PC-9 (cell line): Measurements from ENCODE around the gene CD37. TPM values are rescaled to one million over a fixed set of nuclear protein-coding genes. Genes with fewer than 3 reads are reported as not detected.
A peak's percentile ranks its signal among the peaks of the same experiment; 100 is the strongest.
"Not testable (repeated sequence)": the region's sequence is repeated elsewhere in the genome, so short reads cannot be mapped to it uniquely, and the experiment has no call there.

ENCODE experiments used
- BruUV-seq: library from RNA; stranded (reverse); fragments of 400-500 nt; replicated peaks from 2 replicates; lab custom pipeline; 2021; lab: Mats Ljungman, UMichigan
- CTCF ChIA-PET: fragments of 300-600 bp; sonication (Branson Sonifier 250); formaldehyde crosslinking; loops from one replicate; lab custom pipeline; 2022; ENCODE audit warnings: antibody characterized with exemption; lab: Charles Lee
- POLR2A ChIA-PET: fragments of 300-600 bp; sonication (Branson Sonifier 250); formaldehyde crosslinking; loops from one replicate; lab custom pipeline; 2022; ENCODE audit warnings: antibody characterized with exemption; ENCODE audit not compliant: unreplicated experiment; lab: Charles Lee
- DNase-seq, 2 experiments: peaks; one replicate each; pipeline versions ENCODE4 v3.0.0 to v3.0.0-alpha.2; 2015 to 2022; ENCODE audit warnings: mixed read lengths in 1 of 2
- H2AFZ ChIP-seq: fragments of 200-600 bp; sonication (generic); 2 replicates; pipeline ENCODE4 v1.8.1; 2017; ENCODE audit warnings: antibody characterized with exemption
- H3F3A ChIP-seq: fragments of 200-600 bp; sonication (generic); 2 replicates; pipeline ENCODE4 v1.8.1; 2017; ENCODE audit warnings: antibody characterized with exemption, mild to moderate bottlenecking, low read depth; ENCODE audit not compliant: insufficient read depth
- H3K27ac ChIP-seq: fragments of 200-600 bp; sonication (generic); 2 replicates; pipeline ENCODE4 v1.6.1; 2016; ENCODE audit warnings: mixed run types
- H3K27me3 ChIP-seq: fragments of 200-600 bp; sonication (generic); 2 replicates; pipeline ENCODE4 v1.6.1; 2016; ENCODE audit warnings: low read depth, mixed run types; ENCODE audit not compliant: insufficient read depth
- H3K36me3 ChIP-seq: fragments of 200-600 bp; sonication (generic); 2 replicates; pipeline ENCODE4 v1.6.1; 2016; ENCODE audit warnings: low read depth, mixed run types
- H3K4me1 ChIP-seq: fragments of 200-600 bp; sonication (generic); replicated peaks from 2 replicates; pipeline ENCODE4 v1.6.1; 2016; ENCODE audit warnings: mixed run types; ENCODE audit not compliant: insufficient read depth
- H3K4me2 ChIP-seq: fragments of 200-600 bp; sonication (generic); 2 replicates; pipeline ENCODE4 v1.6.1; 2017; ENCODE audit warnings: mixed run types
- H3K4me3 ChIP-seq: fragments of 200-600 bp; sonication (generic); 2 replicates; pipeline ENCODE4 v1.6.1; 2016; ENCODE audit warnings: mixed run types
- H3K79me2 ChIP-seq: fragments of 200-600 bp; sonication (generic); 2 replicates; pipeline ENCODE4 v1.6.1; 2017; ENCODE audit warnings: low read depth, mixed run types
- H3K9me2 ChIP-seq: fragments of 200-600 bp; sonication (generic); 2 replicates; pipeline ENCODE4 v1.8.1; 2017; ENCODE audit warnings: mild to moderate bottlenecking; ENCODE audit not compliant: insufficient read depth
- H3K9me3 ChIP-seq: fragments of 200-600 bp; sonication (generic); 2 replicates; pipeline ENCODE4 v1.8.1; 2016; ENCODE audit warnings: low read depth; ENCODE audit not compliant: insufficient read depth
- H4K20me1 ChIP-seq: fragments of 200-600 bp; sonication (generic); 2 replicates; pipeline ENCODE4 v1.8.1; 2017; ENCODE audit not compliant: insufficient read depth
- EZH2 ChIP-seq: fragments of 200-600 bp; sonication (generic); IDR thresholded peaks from 2 replicates; pipeline ENCODE4 v1.8.0; 2017; ENCODE audit warnings: antibody characterized with exemption, low read depth
- intact Hi-C: fragments of 100-400 bp; cut with micrococcal nuclease; formaldehyde crosslinking; loops from one replicate; pipeline ENCODE4 v1.10.0; 2022; ENCODE audit not compliant: unreplicated experiment
- total RNA-seq: library from RNA; stranded (reverse); gene quantifications from 2 replicates; pipeline ENCODE4 v1.2.3, GENCODE V29; 2021
- TF ChIP-seq, protein P1 (sequence below): fragments of 200-600 bp; sonication (generic); conservative IDR thresholded peaks from 2 replicates; pipeline ENCODE4 v1.6.1; 2017; ENCODE audit warnings: mixed run types, antibody characterized with exemption, mild to moderate bottlenecking, moderate library complexity

CD37 gene
- total RNA-seq, 1 experiment from 2014 or later = not detected

DNA sequence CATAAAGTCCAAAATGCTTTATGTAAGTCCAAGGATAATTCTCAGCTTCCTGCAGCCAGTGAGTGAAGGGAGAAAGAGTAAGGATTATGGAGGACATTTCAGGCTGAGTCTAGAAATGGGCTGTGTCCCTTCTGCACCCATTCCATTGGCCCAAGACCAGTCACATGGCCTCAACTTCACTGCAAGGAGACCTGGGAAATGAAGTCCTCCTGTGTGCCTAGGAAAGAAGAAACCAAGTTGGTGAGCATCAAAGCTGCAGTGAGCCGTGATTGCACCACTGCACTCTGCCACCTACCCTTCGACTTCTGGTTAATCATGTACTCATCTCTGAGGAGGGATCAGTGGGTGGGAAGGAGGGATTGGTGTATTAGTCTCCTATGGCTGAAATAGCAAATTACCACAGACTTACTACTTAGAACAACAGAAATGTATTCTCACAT, 3.6 kb upstream of the CD37 start:
- H3K27ac ChIP-seq = no peak overlapping the region
- BruUV-seq = no TSS peak
- no peaks in the 10 kb centered on the region for H3K4me1 ChIP-seq
- H3K9me3 ChIP-seq = no peaks in the 10 kb centered on the region
- H3K79me2 ChIP-seq = no peaks in the 10 kb centered on the region
- peak overlapping the region; percentile 41; the same call in 1 of the 2 replicates for H3K4me2 ChIP-seq
- ChIA-PET POLR2A (no interaction called here), CTCF (no interaction called here)
- DNase-seq = peak in 1 of 2 experiments; percentile 51
- H3K36me3 ChIP-seq = no peaks in the 10 kb centered on the region
- TF ChIP-seq, protein P1, sequence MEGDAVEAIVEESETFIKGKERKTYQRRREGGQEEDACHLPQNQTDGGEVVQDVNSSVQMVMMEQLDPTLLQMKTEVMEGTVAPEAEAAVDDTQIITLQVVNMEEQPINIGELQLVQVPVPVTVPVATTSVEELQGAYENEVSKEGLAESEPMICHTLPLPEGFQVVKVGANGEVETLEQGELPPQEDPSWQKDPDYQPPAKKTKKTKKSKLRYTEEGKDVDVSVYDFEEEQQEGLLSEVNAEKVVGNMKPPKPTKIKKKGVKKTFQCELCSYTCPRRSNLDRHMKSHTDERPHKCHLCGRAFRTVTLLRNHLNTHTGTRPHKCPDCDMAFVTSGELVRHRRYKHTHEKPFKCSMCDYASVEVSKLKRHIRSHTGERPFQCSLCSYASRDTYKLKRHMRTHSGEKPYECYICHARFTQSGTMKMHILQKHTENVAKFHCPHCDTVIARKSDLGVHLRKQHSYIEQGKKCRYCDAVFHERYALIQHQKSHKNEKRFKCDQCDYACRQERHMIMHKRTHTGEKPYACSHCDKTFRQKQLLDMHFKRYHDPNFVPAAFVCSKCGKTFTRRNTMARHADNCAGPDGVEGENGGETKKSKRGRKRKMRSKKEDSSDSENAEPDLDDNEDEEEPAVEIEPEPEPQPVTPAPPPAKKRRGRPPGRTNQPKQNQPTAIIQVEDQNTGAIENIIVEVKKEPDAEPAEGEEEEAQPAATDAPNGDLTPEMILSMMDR = no peak
- no peak for TF ChIP-seq EZH2
- no peaks in the 10 kb centered on the region for H3K9me2 ChIP-seq
- no peaks in the 10 kb centered on the region for H3F3A ChIP-seq
- no peak overlapping the region for H3K4me3 ChIP-seq
- intact Hi-C loops = no loop called here
- H3K27me3 ChIP-seq = no peaks in the 10 kb centered on the region
- H4K20me1 ChIP-seq = no peaks in the 10 kb centered on the region
- 0 out of 2 replicates have a peak overlapping the region, but pooled peaks have one; percentile 5 for H2AFZ ChIP-seq

DNA sequence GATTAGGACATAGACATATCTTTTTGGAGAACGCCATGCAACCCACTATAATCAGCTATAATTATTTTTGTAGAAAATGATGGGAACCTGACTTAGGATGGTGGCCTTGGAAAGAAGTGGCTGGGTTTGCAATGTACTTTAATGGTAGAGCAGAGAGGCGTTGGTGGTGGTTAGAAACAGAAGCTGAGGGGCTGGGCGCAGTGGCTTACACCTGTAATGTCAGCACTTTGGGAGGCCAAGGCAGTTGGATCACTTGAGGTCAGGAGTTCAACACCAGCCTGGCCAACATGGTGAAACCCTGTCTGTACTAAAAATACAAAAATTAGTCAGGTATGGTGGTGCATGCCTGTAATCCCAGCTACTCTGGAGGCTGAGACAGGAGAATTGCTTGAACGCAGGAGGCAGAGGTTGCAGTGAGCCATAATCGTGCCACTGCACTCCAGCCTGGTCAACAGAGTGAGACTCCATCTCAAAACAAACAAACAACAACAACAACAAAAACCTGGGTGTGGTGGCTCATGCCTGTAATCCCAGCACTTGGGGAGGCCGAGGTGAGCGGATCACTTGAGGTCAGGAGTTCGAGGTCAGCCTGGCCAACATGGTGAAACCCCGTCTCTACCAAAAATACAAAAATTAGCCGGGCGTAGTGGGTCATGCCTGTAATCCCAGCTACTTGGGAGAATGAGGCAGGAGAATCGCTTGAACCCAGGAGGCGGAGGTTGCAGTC, 2.4 kb upstream of the CD37 start:
- H3K9me3 ChIP-seq, POLR2A ChIA-PET, H2AFZ ChIP-seq, H3K36me3 ChIP-seq, H3K9me2 ChIP-seq, H3F3A ChIP-seq, BruUV-seq, H3K4me1 ChIP-seq, intact Hi-C loops, CTCF ChIA-PET, H3K27me3 ChIP-seq, H4K20me1 ChIP-seq, H3K79me2 ChIP-seq, H3K4me2 ChIP-seq, DNase-seq, H3K4me3 ChIP-seq, H3K27ac ChIP-seq: not testable (repeated sequence)

DNA sequence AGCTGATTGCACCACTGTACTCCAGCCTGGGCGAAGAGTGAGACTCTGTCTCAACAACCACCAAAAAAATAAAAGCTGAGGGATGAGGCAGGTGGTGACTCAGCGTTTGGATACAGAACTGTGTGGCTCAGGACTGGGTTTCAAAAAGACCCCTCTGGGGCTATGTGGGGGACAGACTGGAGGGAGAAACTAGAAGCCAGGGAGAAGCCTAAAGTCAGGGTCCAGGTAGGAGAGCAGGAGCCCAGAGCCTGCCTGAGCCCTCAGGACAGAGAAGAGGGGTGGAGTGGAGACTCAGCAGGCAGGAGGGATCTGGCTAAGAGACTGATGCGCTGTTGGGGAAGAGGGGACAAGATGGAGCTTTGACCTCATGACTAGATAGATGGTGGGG, 1.8 kb upstream of the CD37 start:
- TF ChIP-seq, protein P1 = no peak
- no peak for TF ChIP-seq EZH2

More for the DNA sequence above, 1.8 kb upstream of the CD37 start:
- ChIA-PET POLR2A (no interaction called here), CTCF (no interaction called here)
- intact Hi-C loops = no loop called here
- no peaks in the 10 kb centered on the region for H3K79me2 ChIP-seq
- no peaks in the 10 kb centered on the region for H3F3A ChIP-seq
- no peaks in the 10 kb centered on the region for H3K9me3 ChIP-seq
- H3K27me3 ChIP-seq = no peaks in the 10 kb centered on the region
- no peak overlapping the region for H2AFZ ChIP-seq
- H3K4me3 ChIP-seq = no peak overlapping the region
- H3K4me2 ChIP-seq = no peak overlapping the region
- H3K4me1 ChIP-seq = no peaks in the 10 kb centered on the region
- no peaks in the 10 kb centered on the region for H3K9me2 ChIP-seq
- H3K27ac ChIP-seq = no peak overlapping the region
- no TSS peak for BruUV-seq
- DNase-seq = no peak
- no peaks in the 10 kb centered on the region for H4K20me1 ChIP-seq
- H3K36me3 ChIP-seq = no peaks in the 10 kb centered on the region
